Endothelial cell (in vitro differentiated cells): ENCODE data around the gene LRRC8B. TPM values are rescaled to one million over a fixed set of nuclear protein-coding genes. Genes with fewer than 3 reads are reported as not detected.

Source experiments
- DNase-seq: peaks from one replicate; pipeline ENCODE4 v3.0.0; 2021; ENCODE audit warnings: low spot score
- H3K27ac Mint-ChIP-seq: one replicate; pipeline ENCODE4 v1.8.0; 2021; ENCODE audit warnings: mixed read lengths, inconsistent platforms; ENCODE audit not compliant: unreplicated experiment
- H3K27me3 Mint-ChIP-seq: one replicate; pipeline ENCODE4 v1.8.0; 2021; ENCODE audit warnings: mild to moderate bottlenecking, moderate library complexity, mixed read lengths, inconsistent platforms; ENCODE audit not compliant: unreplicated experiment
- H3K36me3 Mint-ChIP-seq: one replicate; pipeline ENCODE4 v1.8.0; 2021; ENCODE audit warnings: mild to moderate bottlenecking, low read depth, mixed read lengths, inconsistent platforms; ENCODE audit not compliant: unreplicated experiment
- H3K4me1 Mint-ChIP-seq: one replicate; pipeline ENCODE4 v1.8.0; 2021; ENCODE audit warnings: mild to moderate bottlenecking, mixed read lengths, inconsistent platforms; ENCODE audit not compliant: unreplicated experiment
- H3K4me3 Mint-ChIP-seq: one replicate; pipeline ENCODE4 v1.8.0; 2021; ENCODE audit warnings: mild to moderate bottlenecking, mixed read lengths, inconsistent platforms; ENCODE audit not compliant: unreplicated experiment
- H3K9me3 Mint-ChIP-seq: one replicate; pipeline ENCODE4 v1.8.0; 2021; ENCODE audit warnings: mixed read lengths, inconsistent platforms; ENCODE audit not compliant: unreplicated experiment
- CTCF ChIP-seq: fragments of 200-600 bp; sonication (generic); IDR thresholded peaks from one replicate; pipeline ENCODE4 v1.5.0; 2021; ENCODE audit warnings: antibody characterized with exemption; ENCODE audit not compliant: unreplicated experiment
- total RNA-seq: library from RNA; stranded (reverse); fragmentation: NEBNext Ultra II Directional; extraction: Animal tissue kit (Norgen Biotek cat#: 25700); gene quantifications from one replicate; pipeline ENCODE4 v1.2.1, GENCODE V29; 2021; ENCODE audit not compliant: unreplicated experiment

The LRRC8B gene
- total RNA-seq, 1 donor from 2014 or later, result 14.5 TPM

- Mint-ChIP-seq H3K36me3 (peaks cover 12% of the 10 kb centered on the region), H3K27me3 (no peaks in the 10 kb centered on the region), H3K4me3 (no peak overlapping the region), H3K9me3 (no peaks in the 10 kb centered on the region), H3K27ac (no peak overlapping the region), H3K4me1 (no peaks in the 10 kb centered on the region)
- DNase-seq, result no peak
- no peak for TF ChIP-seq CTCF
Measured at GRCh38 chr1:89575207-89575606, 50.6 kb downstream of the LRRC8B start.

GRCh38 chr1:89576013-89576412, 51.4 kb downstream of the LRRC8B start:
- Mint-ChIP-seq H3K4me3 (no peak overlapping the region), H3K27me3 (peaks cover 1% of the 10 kb centered on the region), H3K9me3 (no peaks in the 10 kb centered on the region), H3K27ac (no peak overlapping the region), H3K36me3 (peaks cover 4% of the 10 kb centered on the region), H3K4me1 (no peaks in the 10 kb centered on the region)
- no peak for DNase-seq
- no peak for TF ChIP-seq CTCF

- Mint-ChIP-seq H3K27ac (no peak overlapping the region), H3K4me1 (no peaks in the 10 kb centered on the region), H3K4me3 (no peak overlapping the region), H3K9me3 (no peaks in the 10 kb centered on the region), H3K27me3 (peaks cover 1% of the 10 kb centered on the region), H3K36me3 (peaks cover 6% of the 10 kb centered on the region)
- DNase-seq, result no peak
- no peak for TF ChIP-seq CTCF
Measured at GRCh38 chr1:89578151-89578550, 53.5 kb downstream of the LRRC8B start.

- no peak for DNase-seq
- H3K36me3 Mint-ChIP-seq, result peaks cover 9% of the 10 kb centered on the region
- TF ChIP-seq CTCF, result no peak
- H3K4me3 Mint-ChIP-seq, result no peak overlapping the region
- no peaks in the 10 kb centered on the region for H3K9me3 Mint-ChIP-seq
- peak overlapping the region; percentile 4 for H3K27ac Mint-ChIP-seq
- H3K27me3 Mint-ChIP-seq, result peaks cover 1% of the 10 kb centered on the region
- no peaks in the 10 kb centered on the region for H3K4me1 Mint-ChIP-seq
Measured at GRCh38 chr1:89578946-89579684, 54.5 kb downstream of the LRRC8B start.

- TF ChIP-seq CTCF, result no peak
Measured at GRCh38 chr1:89580036-89580435, 55.4 kb downstream of the LRRC8B start.

More at GRCh38 chr1:89580036-89580435, 55.4 kb downstream of the LRRC8B start:
- H3K4me3 Mint-ChIP-seq, result no peak overlapping the region
- DNase-seq, result no peak
- no peaks in the 10 kb centered on the region for H3K9me3 Mint-ChIP-seq
- no peaks in the 10 kb centered on the region for H3K4me1 Mint-ChIP-seq
- H3K27ac Mint-ChIP-seq, result no peak overlapping the region
- H3K27me3 Mint-ChIP-seq, result peaks cover 1% of the 10 kb centered on the region
- peaks cover 9% of the 10 kb centered on the region for H3K36me3 Mint-ChIP-seq
